IMR-90 (cell line): Measurements from ENCODE around the gene PARVB. TPM values are rescaled to one million over a fixed set of nuclear protein-coding genes. Genes with fewer than 3 reads are reported as not detected.

Experiments used
- ATAC-seq: fragments of 200-7000 bp; cut with Tn5 transposase; 2 replicates; pipeline ENCODE4 v1.9.1; 2020; ENCODE audit warnings: low read depth, mild to moderate bottlenecking, moderate library complexity
- BruUV-seq: library from RNA; stranded (reverse); fragments of 400-500 nt; replicated peaks from 2 replicates; lab custom pipeline; 2021; lab: Mats Ljungman, UMichigan
- CTCF ChIA-PET: fragments of 300-600 bp; formaldehyde crosslinking; extraction: SDS; loops from one replicate; lab custom pipeline; 2021; ENCODE audit warnings: antibody characterized with exemption; lab: Yijun Ruan, JAX
- POLR2A ChIA-PET: fragments of 300-600 bp; sonication (Branson Sonifier 250); formaldehyde crosslinking; loops from one replicate; lab custom pipeline; 2022; ENCODE audit warnings: antibody characterized with exemption; ENCODE audit not compliant: unreplicated experiment; lab: Charles Lee
- DNase-seq: peaks from one replicate; pipeline ENCODE4 v3.0.0; 2013
- H2AFZ ChIP-seq: replicated peaks from 2 replicates; pipeline ENCODE3; 2013; ENCODE audit warnings: low read length, mild to moderate bottlenecking; ENCODE audit not compliant: poor library complexity
- H2AK5ac ChIP-seq: 2 replicates; pipeline ENCODE4 v1.6.1; 2013; ENCODE audit warnings: low read depth, low read length, inconsistent platforms
- H2AK9ac ChIP-seq: replicated peaks from 2 replicates; pipeline ENCODE3; 2013; ENCODE audit warnings: mild to moderate bottlenecking, low read depth, low read length, moderate library complexity; ENCODE audit not compliant: poor library complexity
- H2BK120ac ChIP-seq: 2 replicates; pipeline ENCODE4 v1.6.1; 2013; ENCODE audit warnings: low read depth, low read length, inconsistent platforms
- H2BK15ac ChIP-seq: 3 replicates; pipeline ENCODE4 v1.6.1; 2013; ENCODE audit warnings: low read depth, low read length, inconsistent platforms
- H2BK20ac ChIP-seq: 2 replicates; pipeline ENCODE4 v1.6.1; 2013; ENCODE audit warnings: low read depth, mild to moderate bottlenecking, inconsistent platforms, low read length, moderate library complexity
- H2BK5ac ChIP-seq: 2 replicates; pipeline ENCODE4 v1.6.1; 2013; ENCODE audit warnings: mild to moderate bottlenecking, low read depth, low read length, inconsistent platforms; ENCODE audit not compliant: poor library complexity, severe bottlenecking
- H3K14ac ChIP-seq: replicated peaks from 2 replicates; pipeline ENCODE4 v1.6.1; 2013; ENCODE audit warnings: low read depth, low read length, inconsistent platforms
- H3K18ac ChIP-seq: 2 replicates; pipeline ENCODE4 v1.6.1; 2013; ENCODE audit warnings: low read depth, low read length, control low read depth
- H3K23ac ChIP-seq: 2 replicates; pipeline ENCODE4 v1.6.1; 2013; ENCODE audit warnings: low read depth, low read length, inconsistent platforms
- H3K27ac ChIP-seq: 2 replicates; pipeline ENCODE4 v1.5.1; 2013; ENCODE audit warnings: mild to moderate bottlenecking, control low read depth, low read length; ENCODE audit not compliant: insufficient read depth
- H3K27me3 ChIP-seq: 2 replicates; pipeline ENCODE4 v1.6.1; 2013; ENCODE audit warnings: low read length; ENCODE audit not compliant: control insufficient read depth, insufficient read depth
- H3K36me3 ChIP-seq: 2 replicates; pipeline ENCODE4 v1.6.1; 2013; ENCODE audit warnings: low read length, mixed read lengths; ENCODE audit not compliant: control insufficient read depth, insufficient read depth
- H3K4ac ChIP-seq: 2 replicates; pipeline ENCODE4 v1.6.1; 2013; ENCODE audit warnings: low read depth, low read length, inconsistent platforms
- H3K4me1 ChIP-seq: 2 replicates; pipeline ENCODE4 v1.6.1; 2013; ENCODE audit warnings: low read length, mixed read lengths; ENCODE audit not compliant: control insufficient read depth, insufficient read depth
- H3K4me2 ChIP-seq: 2 replicates; pipeline ENCODE4 v1.6.1; 2013; ENCODE audit warnings: low read depth, mild to moderate bottlenecking, control low read depth, low read length, moderate library complexity
- H3K4me3 ChIP-seq: 2 replicates; pipeline ENCODE4 v1.5.1; 2013; ENCODE audit warnings: low read depth, mild to moderate bottlenecking, control low read depth, low read length, moderate library complexity; ENCODE audit not compliant: insufficient read depth
- H3K56ac ChIP-seq: 2 replicates; pipeline ENCODE4 v1.6.1; 2013; ENCODE audit warnings: low read length, inconsistent platforms; ENCODE audit not compliant: insufficient read depth; ENCODE audit errors: extremely low read depth
- H3K79me1 ChIP-seq, 2 experiments: 2 replicates each; pipeline ENCODE4 v1.6.1; 2013; ENCODE audit warnings: low read length in 2 of 2, inconsistent platforms in 1 of 2, low read depth in 1 of 2
- H3K9ac ChIP-seq: 2 replicates; pipeline ENCODE4 v1.6.1; 2013; ENCODE audit warnings: low read depth, low read length, control low read depth
- H3K9me1 ChIP-seq: 2 replicates; pipeline ENCODE4 v1.6.1; 2013; ENCODE audit warnings: low read length, inconsistent platforms; ENCODE audit not compliant: insufficient read depth
- H3K9me3 ChIP-seq: 2 replicates; pipeline ENCODE4 v1.6.1; 2013; ENCODE audit warnings: low read length; ENCODE audit not compliant: control insufficient read depth, insufficient read depth
- H4K20me1 ChIP-seq: 2 replicates; pipeline ENCODE4 v1.6.1; 2013; ENCODE audit warnings: low read length, inconsistent platforms; ENCODE audit not compliant: insufficient read depth
- H4K5ac ChIP-seq: 2 replicates; pipeline ENCODE4 v1.6.1; 2013; ENCODE audit warnings: mild to moderate bottlenecking, low read depth, low read length, control low read depth
- H4K8ac ChIP-seq, 2 experiments: 2 replicates each; pipeline ENCODE4 v1.6.1; 2013; ENCODE audit warnings: low read depth in 2 of 2, low read length in 2 of 2, control low read depth in 1 of 2, inconsistent platforms in 1 of 2
- H4K91ac ChIP-seq: 2 replicates; pipeline ENCODE4 v1.6.1; 2013; ENCODE audit warnings: low read depth, low read length, inconsistent platforms; ENCODE audit not compliant: insufficient read depth
- BHLHE40 ChIP-seq: fragments of 150-350 bp; IDR thresholded peaks from 2 replicates; pipeline ENCODE4 v1.6.1; 2016; ENCODE audit warnings: mild to moderate bottlenecking, low read depth, low read length
- CEBPB ChIP-seq: IDR thresholded peaks from 2 replicates; pipeline ENCODE4 v1.6.1; 2012; ENCODE audit warnings: low read depth, low read length, improper control_type of control experiment
- CHD1 ChIP-seq: IDR thresholded peaks from 2 replicates; pipeline ENCODE4 v1.6.1; 2012; ENCODE audit warnings: low read depth, low read length, improper control_type of control experiment
- CTCF ChIP-seq: conservative IDR thresholded peaks from 2 replicates; pipeline ENCODE4 v1.5.1; 2012; ENCODE audit warnings: mild to moderate bottlenecking, low read depth, low read length, improper control_type of control experiment
- ELK1 ChIP-seq: fragments of 150-350 bp; IDR thresholded peaks from 2 replicates; pipeline ENCODE4 v1.6.1; 2016; ENCODE audit warnings: low read depth, mild to moderate bottlenecking, low read length, moderate library complexity, borderline replicate concordance
- FOS ChIP-seq: fragments of 150-350 bp; IDR thresholded peaks from 2 replicates; pipeline ENCODE4 v1.6.1; 2016; ENCODE audit warnings: low read depth, low read length
- MAFK ChIP-seq: IDR thresholded peaks from 2 replicates; pipeline ENCODE4 v1.6.1; 2012; ENCODE audit warnings: low read depth, low read length, improper control_type of control experiment
- MAZ ChIP-seq: IDR thresholded peaks from 2 replicates; pipeline ENCODE4 v1.6.1; 2012; ENCODE audit warnings: low read depth, mild to moderate bottlenecking, low read length, improper control_type of control experiment, moderate library complexity, borderline replicate concordance
- MXI1 ChIP-seq: IDR thresholded peaks from 2 replicates; pipeline ENCODE4 v1.6.1; 2012; ENCODE audit warnings: low read depth, mild to moderate bottlenecking, low read length, moderate library complexity, borderline replicate concordance
- NFE2L2 ChIP-seq: fragments of 150-350 bp; IDR thresholded peaks from 2 replicates; pipeline ENCODE4 v1.6.1; 2016; ENCODE audit warnings: low read depth, mild to moderate bottlenecking, low read length
- POLR2A ChIP-seq: IDR thresholded peaks from 2 replicates; pipeline ENCODE4 v1.6.1; 2012; ENCODE audit warnings: mild to moderate bottlenecking, low read depth, low read length
- RAD21 ChIP-seq: IDR thresholded peaks from 2 replicates; pipeline ENCODE4 v1.6.1; 2012; ENCODE audit warnings: low read length, improper control_type of control experiment
- RCOR1 ChIP-seq: IDR thresholded peaks from 2 replicates; pipeline ENCODE4 v1.6.1; 2012; ENCODE audit warnings: mild to moderate bottlenecking, low read length, improper control_type of control experiment; ENCODE audit not compliant: insufficient replicate concordance
- RFX5 ChIP-seq: IDR thresholded peaks from 2 replicates; pipeline ENCODE4 v1.8.0; 2012; ENCODE audit warnings: low read depth, mild to moderate bottlenecking, low read length, moderate library complexity
- SMC3 ChIP-seq: fragments of 150-350 bp; IDR thresholded peaks from 2 replicates; pipeline ENCODE4 v1.6.1; 2016; ENCODE audit warnings: low read depth, mild to moderate bottlenecking, antibody characterized with exemption, low read length, moderate library complexity
- WGBS, 2 experiments: methylation state at CpG; one replicate each; pipeline versions ENCODE4 v1.1.5 to v1.1.7; 2013; ENCODE audit warnings: missing lambda C conversion rate in 2 of 2; ENCODE audit not compliant: insufficient read length in 1 of 2; ENCODE audit errors: extremely low coverage in 2 of 2; 5-methylcytosine and 5-hydroxymethylcytosine counted together
- dilution Hi-C: fragments of 300-500 bp; cut with HindIII; formaldehyde crosslinking; loops from one replicate; pipeline ENCODE4 v1.14.3; 2018; ENCODE audit warnings: low sequenced_read_pairs; ENCODE audit not compliant: unreplicated experiment
- in situ Hi-C: fragments of 300-500 bp; cut with MboI; formaldehyde crosslinking; loops from 3 replicates; pipeline ENCODE4 v1.14.3; 2019; ENCODE audit warnings: low sequenced_read_pairs, inconsistent platforms, mixed read lengths
- intact Hi-C: fragments of 100-400 bp; cut with micrococcal nuclease; formaldehyde crosslinking; loops from 2 replicates; pipeline ENCODE4 v1.10.0; 2022
- polyA plus RNA-seq, 3 experiments: library from polyadenylated mRNA; depleted of rRNA; stranded (reverse); fragments of >200 nt; gene quantifications; 2 replicates each; pipeline ENCODE4 v1.2.3, GENCODE V29; 2012; ENCODE audit warnings: low replicate concordance in 1 of 3
- total RNA-seq: library from RNA; depleted of rRNA; stranded (reverse); fragments of >200 nt; gene quantifications from 2 replicates; pipeline ENCODE4 v1.2.3, GENCODE V29; 2012
- TF ChIP-seq, protein P1 (sequence below): fragments of 150-350 bp; IDR thresholded peaks from 2 replicates; pipeline ENCODE4 v1.6.1; 2017; ENCODE audit warnings: mild to moderate bottlenecking, antibody characterized with exemption, low read length, low read depth

The PARVB gene
- total and polyA plus RNA-seq, 2 of the 4 experiments (the other 2 are of a cell fraction) = 44.3 to 53.9 TPM

DNA sequence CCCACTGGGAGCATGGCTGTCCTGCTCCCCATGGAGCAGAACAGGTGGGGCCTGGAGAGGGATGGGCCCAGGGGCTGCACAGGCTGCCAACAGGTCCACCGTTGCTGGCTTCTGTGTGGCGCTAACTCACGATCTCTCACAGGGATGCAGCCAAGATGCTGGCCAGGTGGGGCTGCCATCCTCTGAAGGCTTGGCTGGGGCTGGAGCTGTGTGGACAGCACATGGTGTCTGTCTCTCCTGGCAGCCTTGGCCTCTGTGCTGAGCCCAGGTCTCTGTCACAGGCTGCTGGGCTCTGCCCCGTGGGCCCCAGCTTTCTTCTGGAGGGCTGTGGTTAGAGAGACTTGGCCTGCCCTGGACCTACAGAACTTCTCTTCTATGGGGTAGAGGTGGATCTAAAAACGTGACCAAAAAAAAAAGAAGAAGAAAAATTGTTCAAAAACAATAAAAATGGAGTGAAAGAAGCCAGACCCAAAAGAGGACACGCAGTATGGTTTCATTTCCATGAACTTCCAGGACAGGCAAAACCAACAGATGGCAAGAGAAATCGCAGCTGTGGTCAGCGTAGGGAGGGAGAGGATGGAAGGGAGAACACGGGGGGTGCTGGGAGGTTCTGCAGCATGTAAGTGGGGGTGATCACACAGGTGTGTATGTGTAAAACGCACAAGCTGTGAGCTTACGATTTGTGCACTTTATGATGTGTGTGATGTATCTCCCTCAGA lies 168.9 kb downstream of the PARVB start:
- Histone ChIP-seq H2BK5ac (no peak overlapping the region), H3K27ac (no peak overlapping the region), H3K27me3 (peaks cover 39% of the 10 kb centered on the region), H3K4me2 (no peak overlapping the region), H3K9me1 (no peaks in the 10 kb centered on the region), H3K4ac (no peak overlapping the region), H4K8ac (no peak overlapping the region), H3K18ac (no peak overlapping the region), H3K56ac (no peak overlapping the region), H4K20me1 (no peaks in the 10 kb centered on the region), H3K9me3 (no peaks in the 10 kb centered on the region), H3K36me3 (no peaks in the 10 kb centered on the region), H2BK120ac (no peak overlapping the region), H2AK5ac (no peak overlapping the region), H3K79me1 (no peaks in the 10 kb centered on the region), H2BK15ac (no peak overlapping the region), H3K9ac (no peak overlapping the region), H3K4me1 (peaks cover 2% of the 10 kb centered on the region; the same call in 1 of the 2 replicates), H2AK9ac (peak overlapping the region; percentile 72), H4K5ac (no peak overlapping the region), H4K91ac (no peak overlapping the region), H3K23ac (no peak overlapping the region), H3K4me3 (no peak overlapping the region), H2AFZ (peak overlapping the region; percentile 43), H3K14ac (no peak overlapping the region), H2BK20ac (no peak overlapping the region)
- ChIA-PET POLR2A (no interaction called here), CTCF (no interaction called here)
- ATAC-seq = no peak
- no peak for DNase-seq
- WGBS, 2 experiments = 100% methylated on average over 1 of the region's 11 CpGs; no CpG with 5 or more reads in 1 of the 2 experiments
- BruUV-seq = no TSS peak
- intact Hi-C loops = no loop called here
- in situ Hi-C loops = no loop called here
- dilution Hi-C loops = no loop called here
- TF ChIP-seq ELK1 (no peak), CEBPB (no peak), RAD21 (no peak), FOS (no peak), NFE2L2 (no peak), SMC3 (no peak), RFX5 (no peak), POLR2A (no peak), BHLHE40 (no peak), MAZ (no peak), RCOR1 (no peak), MXI1 (no peak), MAFK (no peak), CHD1 (no peak), CTCF (no peak)
- TF ChIP-seq, protein P1, sequence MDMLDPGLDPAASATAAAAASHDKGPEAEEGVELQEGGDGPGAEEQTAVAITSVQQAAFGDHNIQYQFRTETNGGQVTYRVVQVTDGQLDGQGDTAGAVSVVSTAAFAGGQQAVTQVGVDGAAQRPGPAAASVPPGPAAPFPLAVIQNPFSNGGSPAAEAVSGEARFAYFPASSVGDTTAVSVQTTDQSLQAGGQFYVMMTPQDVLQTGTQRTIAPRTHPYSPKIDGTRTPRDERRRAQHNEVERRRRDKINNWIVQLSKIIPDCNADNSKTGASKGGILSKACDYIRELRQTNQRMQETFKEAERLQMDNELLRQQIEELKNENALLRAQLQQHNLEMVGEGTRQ = no peak
